Neural cell (in vitro differentiated cells): ENCODE results near the gene CFAP47.

Experiments
- CTCF ChIP-seq: fragments of 450-650 bp; IDR thresholded peaks from 2 replicates; pipeline ENCODE4 v1.5.1; 2014; ENCODE audit warnings: antibody characterized with exemption, mild to moderate bottlenecking, moderate library complexity; ENCODE audit not compliant: poor library complexity, severe bottlenecking
- EP300 ChIP-seq: fragments of 450-650 bp; conservative IDR thresholded peaks from 2 replicates; pipeline ENCODE4 v1.6.1; 2014; ENCODE audit warnings: antibody characterized with exemption, mild to moderate bottlenecking, moderate library complexity; ENCODE audit not compliant: poor library complexity, severe bottlenecking
- EZH2 ChIP-seq: fragments of 200-600, 300-800 bp; shearing (Covaris generic), sonication (generic); IDR thresholded peaks from 2 replicates; pipeline ENCODE4 v1.6.1; 2014; ENCODE audit warnings: antibody characterized with exemption, low read length, borderline replicate concordance, mild to moderate bottlenecking; ENCODE audit not compliant: insufficient read depth, poor library complexity, severe bottlenecking
- POLR2AphosphoS5 ChIP-seq: IDR thresholded peaks from 2 replicates; pipeline ENCODE4 v1.6.1; 2012
- RAD21 ChIP-seq: fragments of 450-650 bp; conservative IDR thresholded peaks from 2 replicates; pipeline ENCODE4 v1.6.1; 2014; ENCODE audit warnings: antibody characterized with exemption, mild to moderate bottlenecking, moderate library complexity
- TF ChIP-seq, protein P1 (sequence below): IDR thresholded peaks from 2 replicates; pipeline ENCODE4 v1.6.1; 2012; ENCODE audit warnings: borderline replicate concordance

- no peak for TF ChIP-seq CTCF
- no peak for TF ChIP-seq EZH2
- TF ChIP-seq, protein P1, sequence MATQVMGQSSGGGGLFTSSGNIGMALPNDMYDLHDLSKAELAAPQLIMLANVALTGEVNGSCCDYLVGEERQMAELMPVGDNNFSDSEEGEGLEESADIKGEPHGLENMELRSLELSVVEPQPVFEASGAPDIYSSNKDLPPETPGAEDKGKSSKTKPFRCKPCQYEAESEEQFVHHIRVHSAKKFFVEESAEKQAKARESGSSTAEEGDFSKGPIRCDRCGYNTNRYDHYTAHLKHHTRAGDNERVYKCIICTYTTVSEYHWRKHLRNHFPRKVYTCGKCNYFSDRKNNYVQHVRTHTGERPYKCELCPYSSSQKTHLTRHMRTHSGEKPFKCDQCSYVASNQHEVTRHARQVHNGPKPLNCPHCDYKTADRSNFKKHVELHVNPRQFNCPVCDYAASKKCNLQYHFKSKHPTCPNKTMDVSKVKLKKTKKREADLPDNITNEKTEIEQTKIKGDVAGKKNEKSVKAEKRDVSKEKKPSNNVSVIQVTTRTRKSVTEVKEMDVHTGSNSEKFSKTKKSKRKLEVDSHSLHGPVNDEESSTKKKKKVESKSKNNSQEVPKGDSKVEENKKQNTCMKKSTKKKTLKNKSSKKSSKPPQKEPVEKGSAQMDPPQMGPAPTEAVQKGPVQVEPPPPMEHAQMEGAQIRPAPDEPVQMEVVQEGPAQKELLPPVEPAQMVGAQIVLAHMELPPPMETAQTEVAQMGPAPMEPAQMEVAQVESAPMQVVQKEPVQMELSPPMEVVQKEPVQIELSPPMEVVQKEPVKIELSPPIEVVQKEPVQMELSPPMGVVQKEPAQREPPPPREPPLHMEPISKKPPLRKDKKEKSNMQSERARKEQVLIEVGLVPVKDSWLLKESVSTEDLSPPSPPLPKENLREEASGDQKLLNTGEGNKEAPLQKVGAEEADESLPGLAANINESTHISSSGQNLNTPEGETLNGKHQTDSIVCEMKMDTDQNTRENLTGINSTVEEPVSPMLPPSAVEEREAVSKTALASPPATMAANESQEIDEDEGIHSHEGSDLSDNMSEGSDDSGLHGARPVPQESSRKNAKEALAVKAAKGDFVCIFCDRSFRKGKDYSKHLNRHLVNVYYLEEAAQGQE, result no peak
- no peak for TF ChIP-seq EP300
- TF ChIP-seq RAD21, result no peak
- no peak for TF ChIP-seq POLR2AphosphoS5
These were observed 295.4 kb downstream of the CFAP47 start for GRCh38 chrX:36214924-36215323.
